ENCODE measurements around the gene SYT11.

SYT11 gene

GRCh38 chr1:155918660-155919059 is 59.3 kb downstream of the SYT11 start:
- Histone ChIP-seq H3K27me3 (ENCODE audit: insufficient read depth, low read length) (no peaks in the 10 kb centered on the region), H3K4me2 (ENCODE audit: low read length) (no peak overlapping the region), H3F3A (ENCODE audit: insufficient read depth, low read length) (no peaks in the 10 kb centered on the region), H3K9me2 (ENCODE audit: low read depth, low read length) (no peaks in the 10 kb centered on the region), H3K27ac (ENCODE audit: low read depth, low read length, poor library complexity, severe bottlenecking) (no peak overlapping the region), H3K4me3 (ENCODE audit: low read depth, low read length, poor library complexity, severe bottlenecking) (no peak overlapping the region), H3K4me1 (ENCODE audit: insufficient read depth, low read length, severe bottlenecking) (no peaks in the 10 kb centered on the region), H3K79me2 (ENCODE audit: insufficient read depth, low read length) (no peaks in the 10 kb centered on the region), H3K9me3 (ENCODE audit: low read length) (no peaks in the 10 kb centered on the region), H2AFZ (ENCODE audit: low read length) (no peak overlapping the region), H3K9ac (ENCODE audit: low read length) (no peak overlapping the region), H4K20me1 (ENCODE audit: insufficient read depth, low read length) (no peaks in the 10 kb centered on the region), H3K36me3 (ENCODE audit: insufficient read depth, low read length) (peaks cover 96% of the 10 kb centered on the region)
- TF ChIP-seq CTCF (IDR thresholded peaks at IDR 0.05; ENCODE audit: low read length) (no peak), EZH2 (IDR thresholded peaks at IDR 0.05; ENCODE audit: borderline replicate concordance, low read length) (no peak)

DNA sequence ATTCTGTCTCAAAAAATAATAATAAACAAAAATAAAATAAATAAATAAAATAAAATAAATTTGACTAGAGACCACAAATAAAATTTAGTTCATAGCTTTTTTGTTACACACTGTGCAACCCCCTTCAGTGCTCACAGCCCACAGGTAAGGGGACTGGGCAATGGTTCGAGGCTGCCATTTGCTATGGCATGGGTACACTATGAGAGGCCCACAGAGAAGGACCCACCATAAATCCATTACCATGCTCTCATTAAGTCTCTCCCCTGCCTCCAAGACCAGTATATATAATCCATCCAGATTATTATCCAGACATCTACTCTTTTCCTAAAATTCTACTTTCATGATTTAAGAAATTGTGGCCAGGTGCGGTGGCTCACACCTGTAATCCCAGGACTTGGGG is 60.4 kb downstream of the SYT11 start:
- H4K20me1 ChIP-seq (ENCODE audit: insufficient read depth, low read length): no peaks in the 10 kb centered on the region
- no peaks in the 10 kb centered on the region for H3K27me3 ChIP-seq (ENCODE audit: insufficient read depth, low read length)
- no peaks in the 10 kb centered on the region for H3K9me3 ChIP-seq (ENCODE audit: low read length)
- no peaks in the 10 kb centered on the region for H3F3A ChIP-seq (ENCODE audit: insufficient read depth, low read length)
- H3K36me3 ChIP-seq (ENCODE audit: insufficient read depth, low read length): peaks cover 96% of the 10 kb centered on the region
- TF ChIP-seq CTCF (IDR thresholded peaks at IDR 0.05; ENCODE audit: low read length) (no peak), EZH2 (IDR thresholded peaks at IDR 0.05; ENCODE audit: borderline replicate concordance, low read length) (no peak)
- H3K79me2 ChIP-seq (ENCODE audit: insufficient read depth, low read length): no peaks in the 10 kb centered on the region
- H3K4me3 ChIP-seq (ENCODE audit: low read depth, low read length, poor library complexity, severe bottlenecking): no peak overlapping the region
- H3K9ac ChIP-seq (ENCODE audit: low read length): no peak overlapping the region
- no peaks in the 10 kb centered on the region for H3K9me2 ChIP-seq (ENCODE audit: low read depth, low read length)
- no peaks in the 10 kb centered on the region for H3K4me1 ChIP-seq (ENCODE audit: insufficient read depth, low read length, severe bottlenecking)
- no peak overlapping the region for H2AFZ ChIP-seq (ENCODE audit: low read length)
- H3K4me2 ChIP-seq (ENCODE audit: low read length): no peak overlapping the region
- H3K27ac ChIP-seq (ENCODE audit: low read depth, low read length, poor library complexity, severe bottlenecking): no peak overlapping the region

GRCh38 chr1:155920717-155921116 is 61.4 kb downstream of the SYT11 start:
- Histone ChIP-seq H3K36me3 (ENCODE audit: insufficient read depth, low read length) (peaks cover 98% of the 10 kb centered on the region), H3K4me2 (ENCODE audit: low read length) (no peak overlapping the region), H4K20me1 (ENCODE audit: insufficient read depth, low read length) (no peaks in the 10 kb centered on the region), H3K9ac (ENCODE audit: low read length) (no peak overlapping the region), H3F3A (ENCODE audit: insufficient read depth, low read length) (no peaks in the 10 kb centered on the region), H2AFZ (ENCODE audit: low read length) (no peak overlapping the region), H3K9me3 (ENCODE audit: low read length) (no peaks in the 10 kb centered on the region), H3K27me3 (ENCODE audit: insufficient read depth, low read length) (no peaks in the 10 kb centered on the region), H3K4me3 (ENCODE audit: low read depth, low read length, poor library complexity, severe bottlenecking) (no peak overlapping the region), H3K9me2 (ENCODE audit: low read depth, low read length) (no peaks in the 10 kb centered on the region), H3K4me1 (ENCODE audit: insufficient read depth, low read length, severe bottlenecking) (no peaks in the 10 kb centered on the region), H3K79me2 (ENCODE audit: insufficient read depth, low read length) (no peaks in the 10 kb centered on the region), H3K27ac (ENCODE audit: low read depth, low read length, poor library complexity, severe bottlenecking) (no peak overlapping the region)
- no peak for TF ChIP-seq EZH2 (IDR thresholded peaks at IDR 0.05; ENCODE audit: borderline replicate concordance, low read length)
- TF ChIP-seq CTCF (IDR thresholded peaks at IDR 0.05; ENCODE audit: low read length): no peak
